Neural cell (in vitro differentiated cells): ENCODE data around the gene LDLR. TPM values are rescaled to one million over a fixed set of nuclear protein-coding genes. Genes with fewer than 3 reads are reported as not detected.
"Not testable (repeated sequence)": the region's sequence is repeated elsewhere in the genome, so short reads cannot be mapped to it uniquely, and the experiment has no call there.

Source experiments
- H2AFZ ChIP-seq: fragments of 200-600, 300-800 bp; sonication (generic), shearing (Covaris generic); 2 replicates; pipeline ENCODE4 v1.6.0; 2014; ENCODE audit warnings: low read depth, mild to moderate bottlenecking, antibody characterized with exemption, low read length, moderate library complexity
- H3F3A ChIP-seq: fragments of 200-600 bp; shearing (Covaris generic); 2 replicates; pipeline ENCODE4 v1.6.1; 2016; ENCODE audit warnings: mild to moderate bottlenecking, moderate library complexity, mixed read lengths, antibody characterized with exemption, low read length; ENCODE audit not compliant: insufficient read depth, poor library complexity, severe bottlenecking
- H3K27ac ChIP-seq: fragments of 200-600, 300-800 bp; sonication (generic), shearing (Covaris generic); 2 replicates; pipeline ENCODE4 v1.5.1; 2014; ENCODE audit warnings: mild to moderate bottlenecking, low read length, moderate library complexity
- H3K27me3 ChIP-seq: fragments of 300-800, 200-600 bp; sonication (generic), shearing (Covaris generic); 2 replicates; pipeline ENCODE4 v1.6.0; 2014; ENCODE audit warnings: mild to moderate bottlenecking, low read depth, low read length, moderate library complexity; ENCODE audit not compliant: insufficient read depth
- H3K36me3 ChIP-seq: fragments of 300-800, 200-600 bp; sonication (generic), shearing (Covaris generic); 2 replicates; pipeline ENCODE4 v1.5.1; 2014; ENCODE audit warnings: mild to moderate bottlenecking, antibody characterized with exemption, low read length, moderate library complexity; ENCODE audit not compliant: insufficient read depth
- H3K4me2 ChIP-seq: fragments of 300-800, 200-600 bp; sonication (generic), shearing (Covaris generic); 2 replicates; pipeline ENCODE4 v1.6.0; 2014; ENCODE audit warnings: mild to moderate bottlenecking, low read length
- H3K4me3 ChIP-seq: fragments of 300-800, 200-600 bp; sonication (generic), shearing (Covaris generic); 2 replicates; pipeline ENCODE4 v1.5.1; 2014; ENCODE audit warnings: mild to moderate bottlenecking, low read length, moderate library complexity
- H3K79me2 ChIP-seq: fragments of 200-600 bp; shearing (Covaris generic); replicated peaks from 2 replicates; pipeline ENCODE4 v1.6.0; 2014; ENCODE audit warnings: mild to moderate bottlenecking, low read length, moderate library complexity; ENCODE audit not compliant: insufficient read depth
- H3K9ac ChIP-seq: fragments of 300-800, 200-600 bp; sonication (generic), shearing (Covaris generic); 2 replicates; pipeline ENCODE4 v1.6.1; 2016; ENCODE audit warnings: mild to moderate bottlenecking, low read length, mixed read lengths
- H3K9me2 ChIP-seq: fragments of 200-600 bp; shearing (Covaris generic); 2 replicates; pipeline ENCODE4 v1.6.1; 2016; ENCODE audit warnings: mild to moderate bottlenecking, low read length, mixed read lengths; ENCODE audit not compliant: insufficient read depth
- H3K9me3 ChIP-seq: fragments of 200-600, 300-800 bp; sonication (generic), shearing (Covaris generic); 2 replicates; pipeline ENCODE4 v1.6.1; 2016; ENCODE audit warnings: mild to moderate bottlenecking, mixed run types, low read length, moderate library complexity, mixed read lengths
- H4K20me1 ChIP-seq: fragments of 200-600 bp; shearing (Covaris generic); 2 replicates; pipeline ENCODE4 v1.6.1; 2016; ENCODE audit warnings: mild to moderate bottlenecking, mixed run types; ENCODE audit not compliant: insufficient read depth
- CTCF ChIP-seq: fragments of 450-650 bp; IDR thresholded peaks from 2 replicates; pipeline ENCODE4 v1.5.1; 2014; ENCODE audit warnings: antibody characterized with exemption, mild to moderate bottlenecking, moderate library complexity; ENCODE audit not compliant: poor library complexity, severe bottlenecking
- EP300 ChIP-seq: fragments of 450-650 bp; conservative IDR thresholded peaks from 2 replicates; pipeline ENCODE4 v1.6.1; 2014; ENCODE audit warnings: antibody characterized with exemption, mild to moderate bottlenecking, moderate library complexity; ENCODE audit not compliant: poor library complexity, severe bottlenecking
- EZH2 ChIP-seq: fragments of 200-600, 300-800 bp; shearing (Covaris generic), sonication (generic); IDR thresholded peaks from 2 replicates; pipeline ENCODE4 v1.6.1; 2014; ENCODE audit warnings: antibody characterized with exemption, low read length, borderline replicate concordance, mild to moderate bottlenecking; ENCODE audit not compliant: insufficient read depth, poor library complexity, severe bottlenecking
- MXI1 ChIP-seq: fragments of 450-650 bp; conservative IDR thresholded peaks from 2 replicates; pipeline ENCODE4 v1.6.1; 2014; ENCODE audit warnings: antibody characterized with exemption, mild to moderate bottlenecking; ENCODE audit not compliant: poor library complexity, severe bottlenecking
- POLR2AphosphoS5 ChIP-seq: IDR thresholded peaks from 2 replicates; pipeline ENCODE4 v1.6.1; 2012
- RAD21 ChIP-seq: fragments of 450-650 bp; conservative IDR thresholded peaks from 2 replicates; pipeline ENCODE4 v1.6.1; 2014; ENCODE audit warnings: antibody characterized with exemption, mild to moderate bottlenecking, moderate library complexity
- REST ChIP-seq: IDR thresholded peaks from 2 replicates; pipeline ENCODE4 v1.6.1; 2012; ENCODE audit warnings: borderline replicate concordance
- SMC3 ChIP-seq: fragments of 450-650 bp; conservative IDR thresholded peaks from 2 replicates; pipeline ENCODE4 v1.6.1; 2014; ENCODE audit warnings: antibody characterized with exemption, mild to moderate bottlenecking, moderate library complexity; ENCODE audit not compliant: poor library complexity
- TAF1 ChIP-seq: IDR thresholded peaks from 2 replicates; pipeline ENCODE4 v1.6.1; 2012; ENCODE audit warnings: low read depth
- polyA plus RNA-seq: library from polyadenylated mRNA; depleted of rRNA; stranded (reverse); fragments of >200 nt; gene quantifications from 2 replicates; pipeline ENCODE4 v1.2.3, GENCODE V29; 2014

Gene LDLR
- polyA plus RNA-seq, 1 donor from 2014 or later, result 23.2 TPM

- H3K36me3 ChIP-seq, H4K20me1 ChIP-seq, H3F3A ChIP-seq, H3K9me2 ChIP-seq, H2AFZ ChIP-seq, H3K9ac ChIP-seq, H3K27ac ChIP-seq, H3K9me3 ChIP-seq, H3K4me3 ChIP-seq, H3K79me2 ChIP-seq, H3K27me3 ChIP-seq, H3K4me2 ChIP-seq: not testable (repeated sequence)
These were observed 50.8 kb downstream of the LDLR start for GRCh38 chr19:11140023-11140538.

GRCh38 chr19:11140896-11141295 lies 51.6 kb downstream of the LDLR start:
- Histone ChIP-seq H2AFZ (no peak overlapping the region), H3K9me3 (no peaks in the 10 kb centered on the region), H3K4me3 (no peak overlapping the region), H3K36me3 (no peaks in the 10 kb centered on the region), H3K27me3 (no peaks in the 10 kb centered on the region), H3F3A (no peaks in the 10 kb centered on the region), H3K79me2 (no peaks in the 10 kb centered on the region), H3K27ac (no peak overlapping the region), H3K4me2 (no peak overlapping the region), H3K9ac (no peak overlapping the region), H4K20me1 (no peaks in the 10 kb centered on the region), H3K9me2 (no peaks in the 10 kb centered on the region)
- TF ChIP-seq SMC3 (no peak), TAF1 (no peak), EP300 (no peak), POLR2AphosphoS5 (no peak), REST (no peak), MXI1 (no peak), CTCF (no peak), RAD21 (no peak), EZH2 (no peak)

GRCh38 chr19:11141937-11142527 lies 52.8 kb downstream of the LDLR start:
- no peaks in the 10 kb centered on the region for H3K36me3 ChIP-seq
- no peak overlapping the region for H3K27ac ChIP-seq
- H3K4me3 ChIP-seq, result no peak overlapping the region
- H3K9me2 ChIP-seq, result no peaks in the 10 kb centered on the region
- TF ChIP-seq RAD21 (no peak), EZH2 (no peak), SMC3 (no peak)
- no peak overlapping the region for H3K9ac ChIP-seq
- H2AFZ ChIP-seq, result no peak overlapping the region
- H3K27me3 ChIP-seq, result no peaks in the 10 kb centered on the region
- no peaks in the 10 kb centered on the region for H4K20me1 ChIP-seq
- H3F3A ChIP-seq, result no peaks in the 10 kb centered on the region
- H3K4me2 ChIP-seq, result no peak overlapping the region
- H3K9me3 ChIP-seq, result no peaks in the 10 kb centered on the region
- no peaks in the 10 kb centered on the region for H3K79me2 ChIP-seq
